HG02943 (cell line): ENCODE measurements around the gene NOL11.
"Not testable (repeated sequence)": the region's sequence is repeated elsewhere in the genome, so short reads cannot be mapped to it uniquely, and the experiment has no call there.

Experiments
- ATAC-seq: cut with Tn5 transposase; IDR thresholded peaks from one replicate; pipeline ENCODE4 v1.9.1; 2021; ENCODE audit warnings: mild to moderate bottlenecking, low read depth, moderate library complexity; ENCODE audit not compliant: unreplicated experiment

The NOL11 gene

DNA sequence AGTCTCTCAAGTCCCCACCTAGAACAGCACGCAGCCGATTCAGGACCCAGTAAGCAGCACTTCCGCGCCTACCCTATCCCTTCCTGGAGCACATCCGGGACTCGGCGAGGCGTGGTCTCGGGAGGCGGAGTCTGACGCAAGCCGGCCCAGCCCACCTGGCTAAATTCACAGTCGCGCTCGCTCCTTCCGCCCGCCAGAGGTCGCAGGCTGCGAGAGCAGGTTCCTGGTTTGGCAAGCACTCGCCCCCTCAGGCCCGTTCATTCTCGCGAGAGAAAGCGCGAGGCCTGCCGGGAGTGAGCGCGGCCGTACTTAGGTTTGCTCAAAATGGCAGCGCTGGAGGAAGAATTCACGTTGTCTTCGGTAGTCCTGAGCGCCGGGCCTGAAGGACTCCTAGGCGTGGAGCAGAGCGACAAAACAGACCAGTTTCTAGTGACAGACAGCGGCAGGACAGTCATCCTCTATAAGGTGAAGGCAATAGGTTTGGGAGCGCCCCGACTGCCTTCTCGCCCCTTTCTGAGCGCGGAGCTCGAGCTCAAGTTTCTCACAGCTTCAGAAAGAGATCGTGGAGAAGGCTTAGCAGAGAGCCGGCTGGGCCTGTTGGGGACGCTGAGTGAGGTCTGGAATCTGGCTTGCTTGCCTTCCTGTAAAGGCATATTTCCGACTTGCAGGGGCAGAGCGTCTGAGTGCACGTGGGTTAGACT lies at the start of gene NOL11:
NOL11 (plus strand) TSS at position 313 of the 701 bp plus-strand sequence; CDS start at position 325, 12 bp downstream.
- peak; percentile 91 for ATAC-seq

DNA sequence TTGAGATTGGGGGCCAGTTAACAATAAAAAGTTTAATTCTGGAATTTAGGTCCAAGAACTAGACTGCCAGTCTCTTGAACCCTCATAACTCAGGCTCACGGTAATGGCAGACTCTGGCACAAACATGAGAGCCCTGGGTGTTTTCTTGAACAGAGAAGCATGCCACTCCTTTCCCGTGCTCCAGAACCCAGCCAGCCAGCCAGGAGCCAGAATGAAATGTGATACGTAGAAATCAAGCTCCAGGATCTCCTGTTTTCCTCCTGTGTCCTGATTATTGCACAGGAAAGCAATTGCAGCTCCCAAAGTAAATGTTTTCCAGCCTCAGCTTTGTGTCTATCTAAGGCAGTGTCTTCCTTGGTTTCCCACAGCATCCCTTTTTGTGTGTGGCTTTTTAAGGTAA lies 46.2 kb upstream of the NOL11 start:
- no peak for ATAC-seq

DNA sequence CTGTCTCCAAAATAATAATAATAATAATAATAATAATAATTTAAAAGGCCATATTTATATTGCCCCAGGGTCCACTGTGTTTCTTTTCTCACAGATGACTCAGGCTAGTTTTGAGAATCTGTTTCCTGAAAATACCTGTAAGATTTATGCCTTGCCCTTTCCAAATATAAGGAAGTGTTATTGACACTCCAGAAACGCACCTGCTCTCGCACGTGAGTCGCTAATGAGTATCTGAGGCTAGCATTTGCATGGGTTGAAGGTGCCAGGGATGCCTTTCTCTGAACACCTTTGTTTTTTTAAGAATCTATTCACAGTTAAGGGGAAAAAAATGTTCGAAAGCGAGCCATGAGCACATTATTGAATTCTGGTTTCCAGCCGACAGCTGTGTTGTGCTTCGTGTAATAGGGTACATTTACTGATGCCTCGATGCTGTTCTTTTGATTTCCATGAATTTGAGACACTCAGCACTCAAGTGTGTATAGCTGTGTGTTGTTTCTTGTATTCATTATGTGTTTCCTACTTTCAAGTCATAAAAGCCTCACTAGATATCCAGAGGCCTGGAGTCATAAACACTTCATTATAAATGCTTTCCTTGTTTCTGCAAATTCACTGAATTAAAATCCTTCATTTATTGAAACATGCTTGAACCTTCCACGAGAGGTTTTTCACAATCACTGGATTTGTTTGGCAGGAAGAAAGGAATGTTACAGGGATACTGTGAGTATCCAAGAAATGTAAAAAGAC lies 45.0 kb upstream of the NOL11 start:
- no peak for ATAC-seq

DNA sequence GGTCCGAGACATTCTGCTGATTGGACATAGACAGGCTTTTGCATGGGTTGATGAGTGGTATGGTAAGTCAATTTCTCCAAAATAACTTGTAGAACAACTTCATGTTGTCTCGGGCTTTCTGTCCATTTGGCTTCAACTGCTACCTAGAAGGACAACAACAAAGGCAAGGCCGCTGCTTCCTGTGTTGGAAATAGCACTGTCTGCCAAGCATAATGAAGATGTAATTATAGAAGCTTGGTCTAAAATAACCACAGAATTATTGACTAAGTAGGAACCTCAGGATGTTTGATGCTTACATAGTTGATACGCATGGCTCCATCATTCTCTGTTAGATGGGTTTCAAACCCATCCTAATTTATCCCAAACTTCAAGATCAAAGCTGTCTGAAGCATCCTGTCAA lies 42.3 kb upstream of the NOL11 start:
- ATAC-seq, result no peak

DNA sequence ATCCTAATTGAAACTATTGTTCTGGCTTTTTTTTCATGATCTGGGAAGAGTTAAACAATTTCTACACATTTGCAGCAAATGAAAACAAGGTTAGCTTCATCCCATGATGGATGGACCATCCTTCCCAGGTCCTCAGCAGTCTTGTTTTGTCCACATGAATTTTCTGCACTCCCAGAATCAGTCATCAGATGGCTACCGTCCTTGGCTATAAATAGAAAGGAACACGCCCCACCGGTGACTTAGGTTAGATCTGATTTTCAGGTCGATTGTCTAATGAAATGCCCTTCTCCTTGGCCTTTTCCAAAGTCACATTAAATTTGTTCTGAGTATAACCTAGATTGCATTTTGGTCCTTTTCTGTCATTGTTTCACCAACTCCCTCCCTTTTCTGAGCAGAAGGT lies 41.4 kb upstream of the NOL11 start:
- ATAC-seq, result no peak

DNA sequence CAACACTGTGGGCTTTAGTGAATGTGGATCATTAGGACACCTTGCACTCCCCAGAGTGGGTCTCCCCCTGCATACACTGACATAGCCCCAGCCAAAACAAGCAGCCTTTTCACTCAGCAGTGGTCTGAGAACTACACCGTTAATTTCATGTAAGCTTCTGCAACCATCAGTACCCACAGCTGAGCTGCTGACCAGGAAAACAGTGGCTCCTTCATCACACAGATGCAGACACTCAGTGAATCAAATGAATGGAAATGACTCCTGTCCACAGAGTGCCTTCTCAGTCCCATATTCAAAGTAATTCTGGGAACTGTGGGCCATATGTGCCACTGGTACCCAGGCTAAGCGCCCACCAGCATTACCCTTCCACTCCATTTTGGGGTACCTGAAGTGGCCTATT lies 39.3 kb upstream of the NOL11 start:
- no peak for ATAC-seq

DNA sequence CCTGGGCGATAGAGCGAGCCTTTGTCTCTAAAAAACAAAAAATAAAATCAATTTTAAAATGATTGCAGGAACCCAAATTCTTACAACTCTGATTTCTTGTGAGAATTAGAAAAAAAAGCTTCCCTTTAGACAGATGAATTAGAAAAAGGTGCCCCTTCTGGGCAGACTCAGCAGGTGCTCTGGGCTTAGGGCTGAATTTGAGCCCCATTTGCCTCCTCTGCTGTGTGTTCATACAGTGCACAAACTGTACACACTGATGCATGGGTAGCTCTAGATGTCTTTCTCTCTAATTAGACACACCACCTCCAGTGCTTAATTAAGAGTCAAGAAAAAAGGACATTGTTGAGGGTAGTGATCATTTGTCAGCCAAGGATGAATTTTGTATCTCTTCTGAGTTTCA lies 38.5 kb upstream of the NOL11 start:
- no peak for ATAC-seq

DNA sequence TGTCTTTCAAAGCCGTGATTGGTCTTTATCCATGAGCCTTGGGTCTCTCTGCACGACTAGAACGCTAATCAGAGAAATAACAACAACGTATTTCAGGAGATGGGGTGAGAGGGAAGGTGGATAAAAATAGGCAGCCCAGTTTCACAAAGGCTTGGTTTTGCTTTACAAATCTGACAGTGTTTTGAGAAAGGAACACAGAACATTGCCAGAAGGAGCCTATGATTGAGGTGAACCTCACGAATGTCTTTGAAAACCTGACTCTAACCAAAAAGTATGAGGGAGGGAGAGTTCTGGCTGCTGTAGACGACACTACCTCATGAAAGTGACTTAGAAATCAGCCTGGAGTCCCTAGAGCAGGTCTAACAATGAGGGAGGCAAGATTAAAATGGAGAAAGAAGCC lies 38.0 kb upstream of the NOL11 start:
- no peak for ATAC-seq

DNA sequence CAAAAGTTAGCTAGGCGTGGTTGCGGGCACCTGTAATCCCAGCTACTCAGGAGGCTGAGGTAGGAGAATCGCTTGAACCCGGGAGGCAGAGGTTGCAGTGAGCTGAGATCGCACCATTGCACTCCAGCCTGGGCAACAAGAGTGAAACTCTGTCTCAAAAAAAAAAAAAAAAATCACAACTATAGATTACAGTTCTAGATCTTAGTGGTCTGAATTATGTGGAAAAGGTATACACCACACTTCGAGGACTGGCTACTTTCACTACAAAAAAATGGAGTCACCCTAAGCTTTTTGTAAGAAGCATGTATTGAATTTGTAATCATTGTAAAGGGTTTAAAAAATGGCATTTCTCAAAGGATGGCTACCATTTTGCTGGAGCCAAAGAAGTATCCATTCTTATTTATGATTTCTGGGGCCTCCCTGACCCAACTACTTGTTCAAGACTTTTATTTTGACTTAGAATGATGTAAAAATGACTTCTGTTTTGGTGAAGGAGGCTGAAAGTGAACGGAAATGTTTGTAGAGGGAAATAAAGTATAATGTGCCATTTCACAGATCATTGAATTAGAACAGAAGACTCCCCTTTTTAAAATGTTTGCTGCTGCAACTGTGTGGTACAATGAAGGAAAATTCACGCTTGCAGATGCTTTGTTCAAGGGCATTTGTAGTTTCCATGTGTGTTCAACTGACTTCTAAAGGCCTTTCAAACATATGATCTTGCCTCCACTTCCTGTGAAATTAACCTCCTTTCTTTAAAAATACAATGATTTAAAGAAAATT lies 37.1 kb upstream of the NOL11 start:
- ATAC-seq, result no peak

DNA sequence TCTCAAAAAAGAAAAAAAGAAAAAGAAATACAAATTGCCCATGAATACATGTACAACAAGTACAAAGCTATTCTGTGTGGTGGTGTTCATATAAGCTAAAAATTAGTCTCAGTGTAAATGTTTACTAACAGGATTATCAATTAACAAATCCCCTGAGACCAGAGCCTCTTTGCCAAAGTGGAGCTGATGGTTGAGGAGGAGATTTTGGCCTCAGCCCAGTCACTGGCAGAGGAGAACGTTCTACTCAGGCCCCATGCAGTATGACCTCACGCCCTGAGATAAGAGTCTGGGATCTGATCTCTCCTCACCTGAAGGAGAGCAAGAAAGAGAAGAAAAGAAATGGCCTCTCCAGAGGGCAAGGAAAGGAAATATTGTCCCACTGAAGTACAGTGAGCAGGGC lies 35.5 kb upstream of the NOL11 start:
- ATAC-seq, result no peak

DNA sequence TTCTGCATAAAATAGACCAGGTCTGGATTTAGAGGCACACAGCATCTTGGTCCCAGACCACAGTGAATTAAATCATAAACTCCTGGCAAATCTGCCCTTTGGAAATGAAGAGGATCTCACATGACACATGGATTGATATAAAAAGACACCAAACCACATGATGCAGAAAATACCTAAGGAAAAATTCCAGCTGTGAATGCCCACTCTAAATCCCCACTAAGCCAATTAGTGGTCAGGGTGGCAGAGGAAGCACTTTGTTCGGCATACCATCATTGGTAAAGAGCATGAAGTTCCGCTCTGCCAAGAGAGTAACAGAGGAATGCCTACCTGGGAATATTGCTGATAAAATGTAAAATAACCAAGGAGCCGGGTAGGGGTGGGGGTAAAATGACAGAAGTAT lies 32.4 kb upstream of the NOL11 start:
- no peak for ATAC-seq

DNA sequence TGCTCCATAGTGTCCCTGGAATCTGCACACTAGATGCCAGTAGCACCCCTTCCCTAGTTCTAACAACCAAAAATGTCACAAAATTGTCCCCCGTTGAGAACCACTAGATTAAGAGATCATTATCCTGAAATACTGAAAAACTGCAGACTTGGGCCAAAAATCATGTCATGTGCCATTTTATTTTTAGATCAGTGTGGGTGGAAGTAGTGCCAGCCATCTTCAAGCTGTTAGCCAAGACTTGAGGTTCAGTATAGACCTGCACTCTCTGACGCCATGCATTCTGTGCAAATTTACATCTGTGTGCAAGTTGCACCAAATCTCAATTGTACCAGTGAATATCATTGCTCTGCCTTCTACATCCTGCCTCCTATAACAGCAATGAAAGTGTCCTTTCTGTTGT lies 31.5 kb upstream of the NOL11 start:
- no peak for ATAC-seq

DNA sequence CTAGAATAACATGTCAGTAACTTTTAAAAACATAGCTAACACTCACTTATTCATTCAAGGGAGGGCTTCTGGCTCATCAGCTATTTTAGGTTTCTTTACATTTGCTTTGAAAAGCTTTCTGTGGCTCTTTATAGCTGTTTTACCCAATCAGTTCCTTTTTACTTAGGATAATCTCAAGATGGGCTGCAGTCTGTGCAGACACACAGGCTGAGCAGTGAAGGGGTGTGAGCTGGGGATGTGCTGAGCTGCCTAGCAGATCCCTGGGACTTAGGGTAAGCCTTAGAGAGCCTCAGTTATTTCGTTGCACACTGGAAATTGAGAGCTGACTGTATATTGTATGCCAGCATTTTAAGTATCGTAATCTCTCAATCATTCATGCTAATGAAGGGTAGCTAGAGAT lies 30.2 kb upstream of the NOL11 start:
- ATAC-seq, result no peak

DNA sequence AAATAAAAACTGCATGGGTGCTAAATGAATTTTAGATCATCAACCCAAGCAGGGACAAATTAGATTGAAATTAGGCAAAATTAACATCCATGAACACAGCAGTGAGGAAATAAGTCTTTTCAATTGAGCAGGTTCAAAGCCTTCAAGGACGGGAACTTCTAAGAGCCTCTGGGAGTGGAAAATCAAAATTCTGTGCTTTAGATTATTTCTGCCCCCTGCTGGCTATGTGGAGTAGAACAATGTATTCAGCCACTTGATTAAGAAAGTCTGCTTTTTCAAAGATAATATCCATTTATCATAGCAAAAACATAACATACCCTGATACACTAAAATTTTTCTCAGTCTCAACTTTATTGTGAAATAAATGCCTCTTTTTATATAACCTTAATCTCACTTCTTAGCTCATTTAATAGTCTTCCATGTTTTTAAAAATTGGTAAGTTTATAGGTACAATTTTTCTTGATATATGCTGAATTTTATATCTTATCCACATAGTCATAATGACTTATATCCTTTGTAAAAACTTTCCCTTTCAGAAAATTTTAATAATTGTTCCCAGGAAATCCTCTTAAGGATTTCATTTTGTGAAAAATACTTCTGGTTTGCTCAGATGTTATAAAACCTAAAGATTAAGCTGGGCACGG lies 28.1 kb upstream of the NOL11 start:
- ATAC-seq, result no peak

DNA sequence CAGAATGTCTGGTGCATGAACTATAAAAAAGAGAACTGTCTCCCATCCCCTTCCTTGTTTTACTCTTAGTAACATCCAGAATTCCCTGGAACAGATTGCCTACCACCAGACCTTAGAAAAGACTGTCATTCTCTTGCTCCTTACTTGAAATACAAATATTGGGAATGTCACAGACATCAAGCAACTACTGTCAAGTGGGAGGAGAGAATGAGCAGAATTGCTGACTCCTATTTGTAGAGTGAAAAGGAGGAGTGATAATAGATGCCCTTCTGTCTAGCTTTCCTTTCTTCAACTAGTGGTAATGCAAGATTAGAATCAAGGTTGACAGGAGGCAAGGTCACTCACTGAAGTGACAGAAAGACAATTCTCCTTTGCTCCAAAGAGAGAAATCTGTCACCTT lies 23.9 kb upstream of the NOL11 start:
- ATAC-seq, result no peak

DNA sequence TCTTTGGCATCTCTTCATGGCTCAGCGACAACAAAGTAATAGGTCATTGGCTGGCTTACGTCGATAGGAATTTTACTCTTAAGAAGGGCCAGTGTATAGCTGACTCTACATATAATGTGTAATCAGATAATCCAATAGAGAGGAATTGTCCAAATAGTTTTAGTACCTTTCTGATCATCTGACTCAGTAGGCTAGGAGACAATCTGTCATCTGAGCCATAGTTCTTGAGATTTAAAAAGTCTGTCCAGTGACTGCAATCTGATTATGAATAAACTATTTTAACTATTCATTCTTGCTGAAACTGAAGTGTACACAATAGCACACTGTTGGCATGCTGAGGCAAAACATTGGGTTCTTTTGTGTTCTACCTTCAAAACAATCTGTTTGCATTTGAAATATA lies 21.4 kb upstream of the NOL11 start:
- ATAC-seq, result no peak

DNA sequence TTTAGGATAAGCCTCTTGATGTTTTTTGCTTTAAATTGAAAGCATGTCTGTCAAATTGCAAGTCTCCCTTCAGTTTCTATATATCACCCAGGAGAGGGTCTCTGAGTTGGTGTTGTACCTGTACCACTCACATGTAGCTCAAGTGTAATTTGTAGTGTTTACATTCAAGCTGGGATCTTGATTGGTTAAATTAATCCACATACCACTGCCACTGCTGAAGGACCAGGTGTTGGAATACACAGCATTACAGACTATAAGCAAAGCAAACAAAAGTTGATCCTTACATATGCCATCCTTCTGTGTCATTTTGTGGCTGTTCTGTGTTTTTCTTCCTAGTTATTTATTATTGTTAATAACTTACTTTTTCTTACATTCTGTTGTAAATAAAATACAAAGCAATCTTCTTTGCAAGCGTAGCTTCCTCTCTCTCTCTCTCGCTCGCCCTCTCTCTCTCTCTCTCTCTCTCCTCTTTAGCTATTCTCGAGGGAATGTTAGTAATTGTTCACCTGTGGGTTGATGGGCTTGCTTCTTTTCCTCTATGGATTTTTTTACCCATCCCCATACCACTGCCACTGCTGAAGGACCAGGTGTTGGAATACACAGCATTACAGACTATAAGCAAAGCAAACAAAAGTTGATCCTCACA lies 20.8 kb upstream of the NOL11 start:
- ATAC-seq, result no peak

DNA sequence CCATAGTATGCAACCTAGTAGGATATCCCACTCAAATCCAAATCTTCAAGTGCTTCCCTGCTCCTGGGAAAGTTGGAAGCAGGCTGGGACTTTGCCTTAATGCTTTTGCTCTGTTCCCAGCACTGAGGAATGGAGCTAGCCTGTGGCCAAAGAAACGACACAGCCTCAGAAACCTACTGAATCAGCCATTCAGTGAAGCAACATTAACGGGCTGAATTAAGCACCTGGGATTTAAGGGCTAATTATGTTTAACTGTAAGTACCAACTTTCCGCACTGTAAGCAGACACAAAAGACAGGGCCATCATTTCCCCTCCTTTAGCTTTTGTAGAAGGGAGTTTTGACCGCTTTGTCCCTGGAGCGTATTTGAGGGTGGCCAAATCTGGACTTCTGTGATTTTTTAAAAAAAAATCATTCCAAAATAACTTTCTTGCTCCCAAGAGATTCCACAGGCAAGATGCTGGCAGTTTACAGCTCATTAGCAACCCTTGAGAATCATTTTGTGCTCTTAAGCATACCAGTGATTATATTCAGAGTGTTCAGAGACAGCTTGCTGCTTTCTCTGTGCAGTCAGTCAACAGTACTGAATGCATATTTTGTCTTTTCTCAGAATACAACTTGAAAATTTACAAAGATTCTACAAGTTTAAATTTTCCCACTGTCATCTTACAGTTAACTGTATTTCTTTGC lies 17.6 kb upstream of the NOL11 start:
- no peak for ATAC-seq

DNA sequence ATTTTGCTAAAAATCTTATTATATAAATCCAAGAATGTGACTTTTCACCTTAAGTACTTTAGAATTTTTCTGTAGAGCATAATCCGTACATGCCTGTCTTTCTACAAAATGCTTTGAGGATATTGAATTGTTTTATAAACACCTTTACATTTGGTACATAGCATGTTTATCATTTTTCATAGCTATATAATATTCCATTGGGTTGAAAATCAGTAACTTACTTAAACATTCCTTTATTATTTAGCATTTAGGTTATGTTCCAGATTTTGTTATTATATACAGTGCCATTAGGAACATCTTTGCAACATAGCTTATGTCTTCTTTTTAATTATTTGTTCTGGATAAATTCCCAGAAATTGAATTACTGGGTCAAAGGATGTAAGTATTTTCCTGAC lies 17.0 kb upstream of the NOL11 start:
- ATAC-seq, result no peak

DNA sequence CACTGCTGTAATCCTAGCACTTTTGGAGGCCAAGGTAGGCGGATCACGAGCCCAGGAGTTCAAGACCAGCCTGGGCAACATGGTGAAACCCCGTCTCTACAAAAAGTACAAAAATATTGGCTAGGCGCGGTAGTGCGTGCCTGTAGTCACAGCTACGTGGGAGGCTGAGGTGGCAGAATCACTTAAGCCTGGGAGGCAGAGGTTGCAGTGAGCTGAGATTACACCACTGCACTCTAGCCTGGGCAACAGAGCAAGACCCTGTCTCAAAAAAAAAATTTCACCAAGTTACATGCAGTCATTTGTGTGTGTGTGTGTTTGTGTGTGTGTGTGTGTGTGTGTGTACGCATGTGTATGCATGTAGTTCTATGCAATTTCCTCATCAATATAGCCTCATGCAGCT lies 14.9 kb upstream of the NOL11 start:
- not testable (repeated sequence) for ATAC-seq
